SK-N-SH (cell line): ENCODE measurements around the gene LIAS. TPM values are rescaled to one million over a fixed set of nuclear protein-coding genes. Genes with fewer than 3 reads are reported as not detected.

Experiments
- CTCF ChIA-PET: fragments of 300-600, 350-600 bp; formaldehyde crosslinking; extraction: SDS; loops from one replicate; lab custom pipeline; 2021; lab: Yijun Ruan, JAX
- POLR2A ChIA-PET: fragments of 350-600 bp; sonication (Branson Sonifier 250); formaldehyde crosslinking; extraction: SDS; loops from one replicate; lab custom pipeline; 2020; ENCODE audit warnings: antibody characterized with exemption, inconsistent platforms; lab: Yijun Ruan, JAX
- DNase-seq: peaks from one replicate; pipeline ENCODE4 v3.0.0; 2012
- H2AFZ ChIP-seq: fragments of 200-600 bp; sonication (generic); 2 replicates; pipeline ENCODE4 v1.8.1; 2016; ENCODE audit warnings: antibody characterized with exemption, mild to moderate bottlenecking, low read depth
- H3F3A ChIP-seq: fragments of 200-600 bp; sonication (generic); replicated peaks from 2 replicates; pipeline ENCODE3; 2016; ENCODE audit warnings: antibody characterized with exemption, mild to moderate bottlenecking; ENCODE audit not compliant: insufficient read depth
- H3K27ac ChIP-seq, 2 experiments: fragments of 200-500 bp in 1 of 2; fragments of 200-600 bp in 1 of 2; sonication (Bioruptor generic) in 1 of 2; sonication (generic), shearing (Covaris generic) in 1 of 2; 2 replicates each; pipeline versions ENCODE4 v1.5.1 to v1.6.1; 2014 to 2016; ENCODE audit warnings: low read depth in 2 of 2, inconsistent platforms in 1 of 2, low read length in 1 of 2, mild to moderate bottlenecking in 1 of 2, mixed read lengths in 1 of 2
- H3K27me3 ChIP-seq: fragments of 200-600 bp; sonication (generic), shearing (Covaris generic); 2 replicates; pipeline ENCODE4 v1.6.1; 2016; ENCODE audit warnings: mixed run types; ENCODE audit not compliant: insufficient read depth
- H3K36me3 ChIP-seq, 2 experiments: fragments of 200-500 bp in 1 of 2; fragments of 200-600 bp in 1 of 2; sonication (Bioruptor generic) in 1 of 2; sonication (generic) in 1 of 2; replicated peaks in 1 of 2; 2 replicates each; pipeline versions ENCODE3 to v1.5.1; 2014 to 2016; ENCODE audit warnings: low read length in 1 of 2, mild to moderate bottlenecking in 1 of 2; ENCODE audit not compliant: insufficient read depth in 2 of 2, control insufficient read depth in 1 of 2
- H3K4me1 ChIP-seq, 2 experiments: fragments of 200-500 bp in 1 of 2; fragments of 200-600 bp in 1 of 2; sonication (Bioruptor generic) in 1 of 2; sonication (generic), shearing (Covaris generic) in 1 of 2; 2 replicates each; pipeline versions ENCODE4 v1.5.1 to v1.6.1; 2014 to 2016; ENCODE audit warnings: low read depth in 1 of 2, low read length in 1 of 2, mixed run types in 1 of 2; ENCODE audit not compliant: insufficient read depth in 2 of 2, control insufficient read depth in 1 of 2
- H3K4me2 ChIP-seq: fragments of 200-600 bp; sonication (generic), shearing (Covaris generic); 2 replicates; pipeline ENCODE4 v1.6.1; 2017; ENCODE audit warnings: mixed run types
- H3K4me3 ChIP-seq, 2 experiments: fragments of 200-500 bp in 1 of 2; fragments of 200-600 bp in 1 of 2; sonication (Bioruptor generic) in 1 of 2; sonication (generic), shearing (Covaris generic) in 1 of 2; 2 replicates each; pipeline versions ENCODE4 v1.5.1 to v1.8.1; 2014 to 2016; ENCODE audit warnings: low read depth in 2 of 2, inconsistent platforms in 1 of 2, low read length in 1 of 2, mild to moderate bottlenecking in 1 of 2, mixed read lengths in 1 of 2, moderate library complexity in 1 of 2
- H3K79me2 ChIP-seq: fragments of 200-600 bp; sonication (generic); 2 replicates; pipeline ENCODE4 v1.8.1; 2017; ENCODE audit warnings: mild to moderate bottlenecking; ENCODE audit not compliant: insufficient read depth
- H3K9ac ChIP-seq: fragments of 200-600 bp; sonication (generic); 2 replicates; pipeline ENCODE4 v1.6.1; 2017; ENCODE audit warnings: mixed run types
- H3K9me2 ChIP-seq: fragments of 200-600 bp; sonication (generic); 2 replicates; pipeline ENCODE4 v1.6.1; 2017; ENCODE audit warnings: mixed run types
- H3K9me3 ChIP-seq: fragments of 200-600 bp; sonication (generic); 2 replicates; pipeline ENCODE4 v1.6.1; 2017; ENCODE audit warnings: mixed run types, mild to moderate bottlenecking, moderate library complexity
- H4K20me1 ChIP-seq: fragments of 200-600 bp; sonication (generic); 2 replicates; pipeline ENCODE4 v1.6.1; 2017; ENCODE audit warnings: mild to moderate bottlenecking, mixed run types; ENCODE audit not compliant: insufficient read depth
- CHD2 ChIP-seq: fragments of 150-350 bp; IDR thresholded peaks from 2 replicates; pipeline ENCODE4 v1.6.1; 2018; ENCODE audit warnings: low read length; ENCODE audit not compliant: partially characterized antibody
- ELF1 ChIP-seq: IDR thresholded peaks from 2 replicates; pipeline ENCODE4 v1.4.0; 2012
- FOXM1 ChIP-seq: IDR thresholded peaks from 2 replicates; pipeline ENCODE4 v1.4.0; 2012; ENCODE audit warnings: low read depth, mild to moderate bottlenecking
- RCOR1 ChIP-seq: fragments of 150-350 bp; IDR thresholded peaks from 2 replicates; pipeline ENCODE4 v1.6.1; 2017; ENCODE audit warnings: antibody characterized with exemption, low read length
- RFX5 ChIP-seq: IDR thresholded peaks from 2 replicates; pipeline ENCODE4 v1.6.1; 2012; ENCODE audit warnings: mild to moderate bottlenecking, improper control_type of control experiment, low read length
- SMC3 ChIP-seq: IDR thresholded peaks from 2 replicates; pipeline ENCODE4 v1.6.1; 2012; ENCODE audit warnings: low read depth, low read length, improper control_type of control experiment
- TAF1 ChIP-seq: IDR thresholded peaks from 2 replicates; pipeline ENCODE4 v1.6.1; 2012; ENCODE audit warnings: low read depth, mild to moderate bottlenecking, low read length, moderate library complexity, borderline replicate concordance
- USF1 ChIP-seq: IDR thresholded peaks from 2 replicates; pipeline ENCODE4 v1.4.0; 2012; ENCODE audit warnings: low read depth, borderline replicate concordance
- ZBTB33 ChIP-seq: IDR thresholded peaks from 2 replicates; pipeline ENCODE4 v1.4.0; 2012; ENCODE audit warnings: low read depth, borderline replicate concordance
- WGBS: methylation state at CpG from one replicate; pipeline ENCODE4 v1.1.6; 2017; ENCODE audit warnings: low lambda C conversion rate; 5-methylcytosine and 5-hydroxymethylcytosine counted together
- polyA plus RNA-seq, 3 experiments: library from polyadenylated mRNA; depleted of rRNA; stranded (reverse); fragments of >200 nt; gene quantifications; 2 replicates each; pipeline ENCODE4 v1.2.3, GENCODE V29; 2012
- TF ChIP-seq, protein P1 (sequence below): IDR thresholded peaks from 2 replicates; pipeline ENCODE4; 2012
- TF ChIP-seq, protein P2 (sequence below): IDR thresholded peaks from 2 replicates; pipeline ENCODE4 v1.6.1; 2012; ENCODE audit warnings: mild to moderate bottlenecking, low read depth, low read length, moderate library complexity
- TF ChIP-seq, protein P3 (sequence below): fragments of 150-350 bp; IDR thresholded peaks from 2 replicates; pipeline ENCODE4 v1.6.1; 2017; ENCODE audit warnings: antibody characterized with exemption, low read length, low read depth, borderline replicate concordance

The LIAS gene
- polyA plus RNA-seq, 1 of the 3 experiments (the other 2 are of a cell fraction), result 9.2 TPM

- H3K9me3 ChIP-seq, result no peaks in the 10 kb centered on the region
- no peak for TF ChIP-seq RFX5
- TF ChIP-seq, protein P1, sequence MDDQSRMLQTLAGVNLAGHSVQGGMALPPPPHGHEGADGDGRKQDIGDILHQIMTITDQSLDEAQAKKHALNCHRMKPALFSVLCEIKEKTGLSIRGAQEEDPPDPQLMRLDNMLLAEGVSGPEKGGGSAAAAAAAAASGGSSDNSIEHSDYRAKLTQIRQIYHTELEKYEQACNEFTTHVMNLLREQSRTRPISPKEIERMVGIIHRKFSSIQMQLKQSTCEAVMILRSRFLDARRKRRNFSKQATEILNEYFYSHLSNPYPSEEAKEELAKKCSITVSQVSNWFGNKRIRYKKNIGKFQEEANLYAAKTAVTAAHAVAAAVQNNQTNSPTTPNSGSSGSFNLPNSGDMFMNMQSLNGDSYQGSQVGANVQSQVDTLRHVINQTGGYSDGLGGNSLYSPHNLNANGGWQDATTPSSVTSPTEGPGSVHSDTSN, result no peak
- TF ChIP-seq TAF1, result no peak
- no peak for TF ChIP-seq RCOR1
- TF ChIP-seq, protein P2, sequence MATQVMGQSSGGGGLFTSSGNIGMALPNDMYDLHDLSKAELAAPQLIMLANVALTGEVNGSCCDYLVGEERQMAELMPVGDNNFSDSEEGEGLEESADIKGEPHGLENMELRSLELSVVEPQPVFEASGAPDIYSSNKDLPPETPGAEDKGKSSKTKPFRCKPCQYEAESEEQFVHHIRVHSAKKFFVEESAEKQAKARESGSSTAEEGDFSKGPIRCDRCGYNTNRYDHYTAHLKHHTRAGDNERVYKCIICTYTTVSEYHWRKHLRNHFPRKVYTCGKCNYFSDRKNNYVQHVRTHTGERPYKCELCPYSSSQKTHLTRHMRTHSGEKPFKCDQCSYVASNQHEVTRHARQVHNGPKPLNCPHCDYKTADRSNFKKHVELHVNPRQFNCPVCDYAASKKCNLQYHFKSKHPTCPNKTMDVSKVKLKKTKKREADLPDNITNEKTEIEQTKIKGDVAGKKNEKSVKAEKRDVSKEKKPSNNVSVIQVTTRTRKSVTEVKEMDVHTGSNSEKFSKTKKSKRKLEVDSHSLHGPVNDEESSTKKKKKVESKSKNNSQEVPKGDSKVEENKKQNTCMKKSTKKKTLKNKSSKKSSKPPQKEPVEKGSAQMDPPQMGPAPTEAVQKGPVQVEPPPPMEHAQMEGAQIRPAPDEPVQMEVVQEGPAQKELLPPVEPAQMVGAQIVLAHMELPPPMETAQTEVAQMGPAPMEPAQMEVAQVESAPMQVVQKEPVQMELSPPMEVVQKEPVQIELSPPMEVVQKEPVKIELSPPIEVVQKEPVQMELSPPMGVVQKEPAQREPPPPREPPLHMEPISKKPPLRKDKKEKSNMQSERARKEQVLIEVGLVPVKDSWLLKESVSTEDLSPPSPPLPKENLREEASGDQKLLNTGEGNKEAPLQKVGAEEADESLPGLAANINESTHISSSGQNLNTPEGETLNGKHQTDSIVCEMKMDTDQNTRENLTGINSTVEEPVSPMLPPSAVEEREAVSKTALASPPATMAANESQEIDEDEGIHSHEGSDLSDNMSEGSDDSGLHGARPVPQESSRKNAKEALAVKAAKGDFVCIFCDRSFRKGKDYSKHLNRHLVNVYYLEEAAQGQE, result no peak
- TF ChIP-seq FOXM1, result no peak
- POLR2A ChIA-PET, result no interaction called here
- CTCF ChIA-PET, result no interaction called here
- H3K27me3 ChIP-seq, result no peaks in the 10 kb centered on the region
- H3K9me2 ChIP-seq, result no peaks in the 10 kb centered on the region
- peaks cover 21 to 24% of the 10 kb centered on the region in 2 experiments for H3K36me3 ChIP-seq
- H3K27ac ChIP-seq, result no peak overlapping the region
- H3K79me2 ChIP-seq, result no peaks in the 10 kb centered on the region
- H4K20me1 ChIP-seq, result 0 out of 2 replicates have a peak, but pooled peaks cover 3% of the 10 kb centered on the region
- peaks cover 41% of the 10 kb centered on the region for H3F3A ChIP-seq
- H3K4me1 ChIP-seq, result no peaks in the 10 kb centered on the region
- no peak overlapping the region for H3K4me3 ChIP-seq
- H3K9ac ChIP-seq, result no peak overlapping the region
- WGBS, result 96% methylated on average over 59 of the region's 61 CpGs
- no peak overlapping the region for H2AFZ ChIP-seq
- no peak overlapping the region for H3K4me2 ChIP-seq
- no peak for DNase-seq
Measured at GRCh38 chr4:39446842-39447573, 11.8 kb upstream of the LIAS start.

DNA sequence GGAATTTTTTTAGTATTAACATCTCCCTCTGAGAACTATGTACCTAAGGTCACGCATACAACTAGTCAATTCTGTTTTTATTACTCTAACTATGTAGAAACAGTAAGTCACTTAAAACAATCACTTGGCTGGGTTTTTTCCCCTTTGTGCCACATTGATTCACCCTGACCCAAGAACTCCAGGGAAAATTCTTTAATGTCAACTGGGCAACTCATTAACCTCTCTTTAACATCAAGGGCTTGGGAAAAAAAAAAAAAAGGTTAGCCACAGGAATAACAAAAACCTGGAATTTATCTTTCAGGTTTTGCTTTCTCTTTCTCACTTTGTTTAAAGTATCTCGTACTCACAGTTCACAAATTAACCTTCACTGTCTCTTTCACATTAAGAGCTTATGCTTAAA lies 8.2 kb upstream of the LIAS start:
- H3K9ac ChIP-seq, result no peak overlapping the region
- H3K4me1 ChIP-seq, result no peaks in the 10 kb centered on the region; a peak in 1 of 4 replicates
- peaks cover 10% of the 10 kb centered on the region; the same call in 1 of the 2 replicates for H3K79me2 ChIP-seq
- CTCF ChIA-PET, result no interaction called here
- H3K9me2 ChIP-seq, result no peaks in the 10 kb centered on the region
- H3K27me3 ChIP-seq, result no peaks in the 10 kb centered on the region
- peak overlapping the region in 1 of 2 experiments; percentile 5; a peak in 1 of 4 replicates for H3K27ac ChIP-seq
- H3K9me3 ChIP-seq, result no peaks in the 10 kb centered on the region
- H3K4me2 ChIP-seq, result no peak overlapping the region
- H3K36me3 ChIP-seq, result peaks cover 55 to 58% of the 10 kb centered on the region in 2 experiments
- H3F3A ChIP-seq, result peaks cover 71% of the 10 kb centered on the region
- POLR2A ChIA-PET, result interaction anchor here (0.7 to 1.5 kb wide), 2 partner anchors 9 to 619 kb away, joined by 3 to 6 read pairs; partner anchors contain the start of genes LIAS and RPL9
- H2AFZ ChIP-seq, result no peak overlapping the region
- 97% methylated on average over 2 of the region's 2 CpGs for WGBS
- no peak for DNase-seq
- peaks cover 28% of the 10 kb centered on the region for H4K20me1 ChIP-seq
- H3K4me3 ChIP-seq, result no peak overlapping the region
- TF ChIP-seq, protein P2, result no peak
- no peak for TF ChIP-seq SMC3
- TF ChIP-seq ELF1, result no peak
- no peak for TF ChIP-seq USF1
- TF ChIP-seq ZBTB33, result no peak
- no peak for TF ChIP-seq CHD2
- TF ChIP-seq, protein P3, sequence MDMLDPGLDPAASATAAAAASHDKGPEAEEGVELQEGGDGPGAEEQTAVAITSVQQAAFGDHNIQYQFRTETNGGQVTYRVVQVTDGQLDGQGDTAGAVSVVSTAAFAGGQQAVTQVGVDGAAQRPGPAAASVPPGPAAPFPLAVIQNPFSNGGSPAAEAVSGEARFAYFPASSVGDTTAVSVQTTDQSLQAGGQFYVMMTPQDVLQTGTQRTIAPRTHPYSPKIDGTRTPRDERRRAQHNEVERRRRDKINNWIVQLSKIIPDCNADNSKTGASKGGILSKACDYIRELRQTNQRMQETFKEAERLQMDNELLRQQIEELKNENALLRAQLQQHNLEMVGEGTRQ, result no peak
